Esophagus squamous epithelium (tissue), 5 donors: ENCODE data around the gene CNOT8. TPM values are rescaled to one million over a fixed set of nuclear protein-coding genes. Genes with fewer than 3 reads are reported as not detected.
"Not testable (repeated sequence)": the region's sequence is repeated elsewhere in the genome, so short reads cannot be mapped to it uniquely, and the experiment has no call there.

Source experiments
- DNase-seq: peaks from one replicate; lab custom pipeline; 2025; lab: John Stamatoyannopoulos, UW
- H3K27ac ChIP-seq, 4 donors: fragments of 200-600 bp; sonication (generic); one replicate each; pipeline ENCODE4 v1.5.1; 2016 to 2019; ENCODE audit warnings: mild to moderate bottlenecking in 1 of 4
- H3K27me3 ChIP-seq, 4 donors: fragments of 200-600 bp; sonication (generic); 1 replicate in 3 of 4; 2 replicates in 1 of 4; pipeline versions ENCODE4 v1.5.1 to v1.6.0; 2017 to 2021; ENCODE audit warnings: antibody characterized with exemption in 1 of 4
- H3K36me3 ChIP-seq, 3 donors: fragments of 200-600 bp; sonication (generic); one replicate each; pipeline ENCODE4 v1.5.1; 2016 to 2019
- H3K4me1 ChIP-seq, 3 donors: fragments of 200-600 bp; sonication (generic); one replicate each; pipeline ENCODE4 v1.5.1; 2017 to 2019
- H3K4me3 ChIP-seq, 4 donors: fragments of 200-600 bp; sonication (generic); 1 replicate in 3 of 4; 2 replicates in 1 of 4; pipeline ENCODE4 v1.5.1; 2016 to 2019; ENCODE audit warnings: mild to moderate bottlenecking in 2 of 4, moderate library complexity in 1 of 4
- H3K9me3 ChIP-seq, 3 donors: fragments of 200-600 bp; sonication (generic); one replicate each; pipeline ENCODE4 v1.5.1; 2016 to 2019
- POLR2A ChIP-seq, 4 donors: fragments of 450-650 bp; IDR thresholded peaks; one replicate each; pipeline ENCODE4 v1.6.1; 2017; ENCODE audit warnings: antibody characterized with exemption in 4 of 4, mild to moderate bottlenecking in 4 of 4, moderate library complexity in 3 of 4
- WGBS, 2 donors: methylation state at CpG; one replicate each; pipeline ENCODE4 v1.1.5; 2018; 5-methylcytosine and 5-hydroxymethylcytosine counted together
- intact Hi-C: fragments of 100-400 bp; cut with DNase I; formaldehyde crosslinking; loops from one replicate; pipeline ENCODE4 v1.15.0; 2022
- total RNA-seq, 4 donors: library from RNA; depleted of rRNA; stranded (reverse); fragments of >200 nt; gene quantifications; one replicate each; pipeline ENCODE4 v1.1.0, GENCODE V29; 2016
- TF ChIP-seq, protein P1 (sequence below), 6 experiments: fragments of 450-650 bp in 4 of 6; fragments of 200-600 bp in 2 of 6; sonication (generic) in 2 of 6; IDR thresholded peaks; one replicate each; pipeline ENCODE4 v1.5.1; 2016 to 2019; ENCODE audit warnings: antibody characterized with exemption in 6 of 6, mild to moderate bottlenecking in 4 of 6, moderate library complexity in 4 of 6
- donor health status: DM: yes; HTN: yes; CAD: no.

Gene CNOT8
- total RNA-seq, 4 donors from 2014 or later, result 32.8 to 55.0 (median 40.3) TPM

GRCh38 chr5:154831451-154831850 lies 27.0 kb upstream of the CNOT8 start:
- Histone ChIP-seq H3K4me1 (peaks cover 11 to 58% (median 22%) of the 10 kb centered on the region in 3 donors), H3K36me3 (peaks cover 0 to 68% (median 3%) of the 10 kb centered on the region in 3 donors), H3K4me3 (no peak overlapping the region), H3K27me3 (no peaks in the 10 kb centered on the region), H3K9me3 (no peaks in the 10 kb centered on the region), H3K27ac (no peak overlapping the region)
- TF ChIP-seq, protein P1, sequence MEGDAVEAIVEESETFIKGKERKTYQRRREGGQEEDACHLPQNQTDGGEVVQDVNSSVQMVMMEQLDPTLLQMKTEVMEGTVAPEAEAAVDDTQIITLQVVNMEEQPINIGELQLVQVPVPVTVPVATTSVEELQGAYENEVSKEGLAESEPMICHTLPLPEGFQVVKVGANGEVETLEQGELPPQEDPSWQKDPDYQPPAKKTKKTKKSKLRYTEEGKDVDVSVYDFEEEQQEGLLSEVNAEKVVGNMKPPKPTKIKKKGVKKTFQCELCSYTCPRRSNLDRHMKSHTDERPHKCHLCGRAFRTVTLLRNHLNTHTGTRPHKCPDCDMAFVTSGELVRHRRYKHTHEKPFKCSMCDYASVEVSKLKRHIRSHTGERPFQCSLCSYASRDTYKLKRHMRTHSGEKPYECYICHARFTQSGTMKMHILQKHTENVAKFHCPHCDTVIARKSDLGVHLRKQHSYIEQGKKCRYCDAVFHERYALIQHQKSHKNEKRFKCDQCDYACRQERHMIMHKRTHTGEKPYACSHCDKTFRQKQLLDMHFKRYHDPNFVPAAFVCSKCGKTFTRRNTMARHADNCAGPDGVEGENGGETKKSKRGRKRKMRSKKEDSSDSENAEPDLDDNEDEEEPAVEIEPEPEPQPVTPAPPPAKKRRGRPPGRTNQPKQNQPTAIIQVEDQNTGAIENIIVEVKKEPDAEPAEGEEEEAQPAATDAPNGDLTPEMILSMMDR (IDR thresholded peaks at IDR 0.05), result no peak
- no peak for TF ChIP-seq POLR2A (IDR thresholded peaks at IDR 0.05)
- intact Hi-C loops, result no loop called here
- DNase-seq, result no peak
- 70 to 75% methylated on average over 4 to 5 of the region's 7 CpGs for WGBS, 2 donors

DNA sequence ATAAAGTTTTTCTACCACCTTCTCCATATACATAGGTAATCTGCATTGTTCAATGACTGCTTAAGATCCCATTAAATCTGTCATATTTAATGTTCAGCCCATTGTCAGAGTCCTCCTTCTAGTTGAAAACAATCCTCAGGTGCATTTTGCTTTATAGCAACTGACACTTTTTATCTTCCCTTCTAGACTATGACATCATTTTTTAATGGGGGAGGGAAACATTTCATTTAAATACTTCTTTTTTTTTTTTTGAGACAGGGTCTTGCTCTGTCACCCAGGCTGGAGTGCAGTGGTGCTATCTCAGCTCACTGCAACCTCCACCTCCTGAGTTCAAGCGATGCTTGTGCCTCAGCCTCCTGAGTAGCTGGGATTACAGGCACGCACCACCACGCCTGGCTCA lies 25.6 kb upstream of the CNOT8 start:
- H3K27ac ChIP-seq, H3K9me3 ChIP-seq, intact Hi-C loops, DNase-seq, H3K27me3 ChIP-seq, H3K4me3 ChIP-seq: not testable (repeated sequence)
- 100% methylated on average over 3 of the region's 3 CpGs for WGBS, 2 donors
- H3K36me3 ChIP-seq, result peaks cover 0 to 68% (median 3%) of the 10 kb centered on the region in 3 donors
- peaks cover 11 to 54% (median 19%) of the 10 kb centered on the region in 3 donors for H3K4me1 ChIP-seq

GRCh38 chr5:154834053-154834452 lies 24.4 kb upstream of the CNOT8 start:
- TF ChIP-seq, protein P1 (IDR thresholded peaks at IDR 0.05), result no peak
- no peak for TF ChIP-seq POLR2A (IDR thresholded peaks at IDR 0.05)
- no peak overlapping the region for H3K4me3 ChIP-seq
- WGBS, 2 donors, result 84 to 87% methylated on average over 1 of the region's 1 CpG
- peaks cover 0 to 75% (median 3%) of the 10 kb centered on the region in 3 donors for H3K36me3 ChIP-seq
- no peaks in the 10 kb centered on the region for H3K27me3 ChIP-seq
- no peaks in the 10 kb centered on the region for H3K9me3 ChIP-seq
- H3K4me1 ChIP-seq, result peaks cover 6 to 41% (median 13%) of the 10 kb centered on the region in 3 donors
- peak overlapping the region in 2 of 4 donors; percentile 50 to 79 for H3K27ac ChIP-seq
- DNase-seq, result no peak
- intact Hi-C loops, result no loop called here

GRCh38 chr5:154835701-154836052 lies 22.8 kb upstream of the CNOT8 start:
- H3K4me3 ChIP-seq, H3K9me3 ChIP-seq, intact Hi-C loops, DNase-seq, H3K27me3 ChIP-seq: not testable (repeated sequence)
- Histone ChIP-seq H3K36me3 (peaks cover 0 to 59% (median 3%) of the 10 kb centered on the region in 3 donors), H3K27ac (peak overlapping the region; percentile 46 to 84 (median 64)), H3K4me1 (peaks cover 0 to 25% (median 7%) of the 10 kb centered on the region in 3 donors)
- WGBS, 2 donors, result 69 to 71% methylated on average over 7 to 9 of the region's 9 CpGs

- peaks cover 0 to 53% (median 3%) of the 10 kb centered on the region in 3 donors for H3K36me3 ChIP-seq
- intact Hi-C loops, result no loop called here
These were observed 22.2 kb upstream of the CNOT8 start for GRCh38 chr5:154836225-154836624.

More at GRCh38 chr5:154836225-154836624, 22.2 kb upstream of the CNOT8 start:
- Histone ChIP-seq H3K4me1 (peaks cover 0 to 21% (median 4%) of the 10 kb centered on the region in 3 donors), H3K27me3 (no peaks in the 10 kb centered on the region), H3K27ac (peak overlapping the region in 3 of 4 donors; percentile 50 to 84 (median 79)), H3K4me3 (no peak overlapping the region), H3K9me3 (no peaks in the 10 kb centered on the region)
- 87 to 93% methylated on average over 4 to 6 of the region's 6 CpGs for WGBS, 2 donors
- no peak for DNase-seq
- no peak for TF ChIP-seq POLR2A (IDR thresholded peaks at IDR 0.05)
- TF ChIP-seq, protein P1 (IDR thresholded peaks at IDR 0.05), result no peak
